PC-3 (cell line): ENCODE measurements around the gene CNTN2. TPM values are rescaled to one million over a fixed set of nuclear protein-coding genes. Genes with fewer than 3 reads are reported as not detected.

ENCODE experiments used
- ATAC-seq: fragments of 200-7000 bp; cut with Tn5 transposase; 2 replicates; pipeline ENCODE4 v1.9.1; 2020; ENCODE audit warnings: mild to moderate bottlenecking, moderate library complexity
- BruUV-seq: library from RNA; stranded (reverse); fragments of 400-500 nt; replicated peaks from 2 replicates; lab custom pipeline; 2021; lab: Mats Ljungman, UMichigan
- CTCF ChIA-PET: fragments of 300-600 bp; sonication (Branson Sonifier 250); formaldehyde crosslinking; loops from one replicate; lab custom pipeline; 2022; ENCODE audit warnings: antibody characterized with exemption; lab: Charles Lee
- POLR2A ChIA-PET: fragments of 300-600 bp; sonication (Branson Sonifier 250); formaldehyde crosslinking; loops from one replicate; lab custom pipeline; 2022; ENCODE audit warnings: antibody characterized with exemption; ENCODE audit not compliant: unreplicated experiment; lab: Charles Lee
- DNase-seq: peaks from one replicate; pipeline ENCODE4 v3.0.0-alpha.2; 2015
- H2AFZ ChIP-seq: fragments of 300-600 bp; sonication (generic); 2 replicates; pipeline ENCODE4 v1.6.0; 2016; ENCODE audit warnings: antibody characterized with exemption, low read length
- H3F3A ChIP-seq: fragments of 300-600 bp; sonication (generic); one replicate; pipeline ENCODE4 v1.6.0; 2017; ENCODE audit warnings: antibody characterized with exemption, low read length, control low read depth, mild to moderate bottlenecking; ENCODE audit not compliant: unreplicated experiment
- H3K27ac ChIP-seq: fragments of 300-600 bp; sonication (generic); 2 replicates; pipeline ENCODE4 v1.5.1; 2016; ENCODE audit warnings: mild to moderate bottlenecking, low read length
- H3K27me3 ChIP-seq: fragments of 300-600 bp; sonication (generic); 2 replicates; pipeline ENCODE4 v1.6.1; 2016; ENCODE audit warnings: low read length, mixed read lengths
- H3K36me3 ChIP-seq: fragments of 300-600 bp; sonication (generic); 2 replicates; pipeline ENCODE4 v1.6.1; 2016; ENCODE audit warnings: low read depth, mixed run types, low read length, mixed read lengths
- H3K4me1 ChIP-seq: fragments of 300-600 bp; sonication (generic); 2 replicates; pipeline ENCODE4 v1.5.1; 2016; ENCODE audit warnings: low read length; ENCODE audit not compliant: insufficient read depth
- H3K4me2 ChIP-seq: fragments of 300-600 bp; sonication (generic); 2 replicates; pipeline ENCODE4 v1.6.0; 2016; ENCODE audit warnings: low read length
- H3K4me3 ChIP-seq: fragments of 300-600 bp; sonication (generic); 2 replicates; pipeline ENCODE4 v1.5.1; 2016; ENCODE audit warnings: mild to moderate bottlenecking, low read length, mixed read lengths
- H3K79me2 ChIP-seq: fragments of 300-600 bp; sonication (generic); 2 replicates; pipeline ENCODE4 v1.6.1; 2017; ENCODE audit warnings: low read length, mixed read lengths
- H3K9ac ChIP-seq: fragments of 300-600 bp; sonication (generic); 2 replicates; pipeline ENCODE4 v1.6.0; 2016; ENCODE audit warnings: mild to moderate bottlenecking, low read length
- H3K9me2 ChIP-seq: fragments of 300-600 bp; sonication (generic); replicated peaks from 2 replicates; pipeline ENCODE4 v1.6.1; 2016; ENCODE audit warnings: mixed run types, low read length, mixed read lengths
- H3K9me3 ChIP-seq: fragments of 300-600 bp; sonication (generic); 2 replicates; pipeline ENCODE4 v1.6.1; 2016; ENCODE audit warnings: low read length, mixed read lengths
- H4K20me1 ChIP-seq: fragments of 300-600 bp; sonication (generic); 2 replicates; pipeline ENCODE4 v1.6.1; 2016; ENCODE audit warnings: low read length, mixed read lengths
- EZH2 ChIP-seq: fragments of 300-600 bp; sonication (generic); IDR thresholded peaks from one replicate; pipeline ENCODE4 v1.6.1; 2017; ENCODE audit warnings: antibody characterized with exemption, mild to moderate bottlenecking, low read length; ENCODE audit not compliant: unreplicated experiment
- EZH2phosphoT487 ChIP-seq: fragments of 300-600 bp; sonication (generic); IDR thresholded peaks from 2 replicates; pipeline ENCODE4 v1.6.1; 2018; ENCODE audit warnings: mild to moderate bottlenecking, antibody characterized with exemption, low read length, borderline replicate concordance
- intact Hi-C: fragments of 100-400 bp; cut with micrococcal nuclease; formaldehyde crosslinking; loops from 2 replicates; pipeline ENCODE4 v1.9.0; 2023
- total RNA-seq: library from RNA; depleted of rRNA; stranded (reverse); fragments of >200 nt; gene quantifications from 2 replicates; pipeline ENCODE4 v1.2.3, GENCODE V29; 2014
- TF ChIP-seq, protein P1 (sequence below): fragments of 300-600 bp; sonication (generic); conservative IDR thresholded peaks from 2 replicates; pipeline ENCODE4 v1.5.1; 2017; ENCODE audit warnings: antibody characterized with exemption, low read depth, mild to moderate bottlenecking, low read length

CNTN2 gene
- total RNA-seq, 1 experiment from 2014 or later, result 0.07 TPM

DNA sequence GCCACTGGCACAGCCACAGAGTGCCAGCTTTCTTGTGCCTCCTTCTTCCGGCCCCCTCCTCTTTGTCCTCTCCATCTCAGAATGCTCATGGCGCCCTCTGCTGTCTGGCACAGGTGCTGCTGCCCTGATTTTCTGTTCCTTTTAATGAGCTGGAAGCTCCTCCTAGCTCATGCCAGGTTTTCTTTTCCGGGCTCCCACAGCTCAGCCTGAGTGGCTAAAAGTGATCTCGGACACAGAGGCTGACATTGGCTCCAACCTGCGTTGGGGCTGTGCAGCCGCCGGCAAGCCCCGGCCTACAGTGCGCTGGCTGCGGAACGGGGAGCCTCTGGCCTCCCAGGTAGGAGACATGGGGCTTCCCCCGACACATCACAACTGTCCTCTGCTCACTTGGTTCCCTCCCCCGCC is 18.7 kb downstream of the CNTN2 start:
- peak overlapping the region; percentile 45 for H3K4me2 ChIP-seq
- H3K9ac ChIP-seq, result no peak overlapping the region
- ATAC-seq (peak; percentile 86), DNase-seq (peak; percentile 97)
- H3K27me3 ChIP-seq, result peaks cover 8% of the 10 kb centered on the region; the same call in 1 of the 2 replicates
- intact Hi-C loops, result loop anchor here (1.0 to 5.0 kb wide), 4 partner anchors 72 to 254 kb away; no protein-coding TSS in a partner anchor
- H3K9me3 ChIP-seq, result no peaks in the 10 kb centered on the region
- H4K20me1 ChIP-seq, result no peaks in the 10 kb centered on the region
- H3K36me3 ChIP-seq, result no peaks in the 10 kb centered on the region
- no peak overlapping the region for H3K27ac ChIP-seq
- ChIA-PET CTCF (interaction anchor here (0.5 to 1.9 kb wide), 41 partner anchors 8 to 1916 kb away, joined by 3 to 62 read pairs (median 4); partner anchors contain the start of gene RBBP5), POLR2A (interaction anchor here (0.6 kb wide), 2 partner anchors 10 to 72 kb away, joined by 3 read pairs; no protein-coding TSS in a partner anchor)
- no peaks in the 10 kb centered on the region for H3K79me2 ChIP-seq
- no peaks in the 10 kb centered on the region for H3K4me1 ChIP-seq
- TF ChIP-seq, protein P1, sequence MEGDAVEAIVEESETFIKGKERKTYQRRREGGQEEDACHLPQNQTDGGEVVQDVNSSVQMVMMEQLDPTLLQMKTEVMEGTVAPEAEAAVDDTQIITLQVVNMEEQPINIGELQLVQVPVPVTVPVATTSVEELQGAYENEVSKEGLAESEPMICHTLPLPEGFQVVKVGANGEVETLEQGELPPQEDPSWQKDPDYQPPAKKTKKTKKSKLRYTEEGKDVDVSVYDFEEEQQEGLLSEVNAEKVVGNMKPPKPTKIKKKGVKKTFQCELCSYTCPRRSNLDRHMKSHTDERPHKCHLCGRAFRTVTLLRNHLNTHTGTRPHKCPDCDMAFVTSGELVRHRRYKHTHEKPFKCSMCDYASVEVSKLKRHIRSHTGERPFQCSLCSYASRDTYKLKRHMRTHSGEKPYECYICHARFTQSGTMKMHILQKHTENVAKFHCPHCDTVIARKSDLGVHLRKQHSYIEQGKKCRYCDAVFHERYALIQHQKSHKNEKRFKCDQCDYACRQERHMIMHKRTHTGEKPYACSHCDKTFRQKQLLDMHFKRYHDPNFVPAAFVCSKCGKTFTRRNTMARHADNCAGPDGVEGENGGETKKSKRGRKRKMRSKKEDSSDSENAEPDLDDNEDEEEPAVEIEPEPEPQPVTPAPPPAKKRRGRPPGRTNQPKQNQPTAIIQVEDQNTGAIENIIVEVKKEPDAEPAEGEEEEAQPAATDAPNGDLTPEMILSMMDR, result peak; percentile 99
- TF ChIP-seq EZH2phosphoT487, result no peak
- no peaks in the 10 kb centered on the region for H3K9me2 ChIP-seq
- no TSS peak for BruUV-seq
- peak overlapping the region; percentile 55 for H2AFZ ChIP-seq
- no peak overlapping the region for H3K4me3 ChIP-seq
- H3F3A ChIP-seq, result no peaks in the 10 kb centered on the region

DNA sequence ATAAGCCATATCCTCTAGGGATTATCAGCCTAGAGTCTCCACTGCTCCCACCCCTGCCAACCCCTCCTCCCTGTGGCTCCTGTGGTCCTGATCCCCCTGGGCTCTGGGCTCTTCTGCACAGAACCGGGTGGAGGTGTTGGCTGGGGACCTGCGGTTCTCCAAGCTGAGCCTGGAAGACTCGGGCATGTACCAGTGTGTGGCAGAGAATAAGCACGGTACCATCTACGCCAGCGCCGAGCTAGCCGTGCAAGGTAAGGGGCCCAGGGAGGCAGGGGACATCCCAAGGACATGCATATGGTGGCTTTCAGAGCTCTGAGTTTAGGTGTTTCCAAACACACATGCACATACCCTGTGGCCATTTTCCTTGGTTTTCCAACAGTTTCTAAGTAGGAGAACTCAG is 19.3 kb downstream of the CNTN2 start:
- Histone ChIP-seq H4K20me1 (no peaks in the 10 kb centered on the region), H3K36me3 (no peaks in the 10 kb centered on the region), H3K27me3 (peaks cover 5% of the 10 kb centered on the region; the same call in 1 of the 2 replicates), H3K27ac (no peak overlapping the region), H3K9me3 (no peaks in the 10 kb centered on the region), H3F3A (no peaks in the 10 kb centered on the region), H3K4me1 (no peaks in the 10 kb centered on the region), H3K4me3 (no peak overlapping the region), H3K79me2 (no peaks in the 10 kb centered on the region), H3K4me2 (no peak overlapping the region), H2AFZ (no peak overlapping the region), H3K9me2 (no peaks in the 10 kb centered on the region), H3K9ac (no peak overlapping the region)
- DNase-seq (no peak), ATAC-seq (no peak)
- intact Hi-C loops, result loop anchor here (5.0 kb wide), 2 partner anchors 195 to 255 kb away; no protein-coding TSS in a partner anchor
- TF ChIP-seq, protein P1, result no peak
- TF ChIP-seq EZH2 (no peak), EZH2phosphoT487 (no peak)
- ChIA-PET CTCF (interaction anchor here (0.6 to 1.9 kb wide), 6 partner anchors 10 to 255 kb away, joined by 4 to 62 read pairs (median 7); no protein-coding TSS in a partner anchor), POLR2A (no interaction called here)
- no TSS peak for BruUV-seq

DNA sequence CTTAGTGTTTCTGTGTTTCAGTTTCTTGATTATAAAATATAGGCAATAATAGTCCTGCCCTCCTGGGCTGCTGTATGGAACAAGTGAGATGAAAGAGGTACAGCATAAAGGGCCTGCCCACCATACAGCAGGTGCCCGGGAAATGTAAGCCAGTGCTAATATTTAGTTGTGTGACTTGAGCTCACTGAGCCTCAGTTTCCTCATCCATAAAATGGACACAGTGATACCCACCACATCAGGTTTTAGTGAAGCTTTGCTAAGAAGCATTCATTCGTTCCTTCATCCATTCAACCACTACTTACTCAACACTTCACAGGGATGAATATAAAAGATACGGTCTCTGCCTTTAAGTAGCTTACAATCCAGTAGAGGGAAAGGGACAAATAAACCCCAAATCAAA is 19.9 kb downstream of the CNTN2 start:
- H3F3A ChIP-seq, result no peaks in the 10 kb centered on the region
- H3K4me2 ChIP-seq, result no peak overlapping the region
- no peaks in the 10 kb centered on the region for H3K36me3 ChIP-seq
- no peaks in the 10 kb centered on the region for H4K20me1 ChIP-seq
- H3K9me3 ChIP-seq, result no peaks in the 10 kb centered on the region
- no peaks in the 10 kb centered on the region for H3K79me2 ChIP-seq
- no peak overlapping the region for H3K9ac ChIP-seq
- H3K9me2 ChIP-seq, result no peaks in the 10 kb centered on the region
- H2AFZ ChIP-seq, result no peak overlapping the region
- BruUV-seq, result no TSS peak
- no peak for ATAC-seq
- no peak overlapping the region for H3K27ac ChIP-seq
- no peak for DNase-seq
- no peak overlapping the region for H3K4me3 ChIP-seq
- ChIA-PET POLR2A (no interaction called here), CTCF (interaction anchor here (1.0 to 1.8 kb wide), 2 partner anchors 73 to 74 kb away, joined by 4 to 5 read pairs; no protein-coding TSS in a partner anchor)
- no peaks in the 10 kb centered on the region for H3K4me1 ChIP-seq
- intact Hi-C loops, result loop anchor here (5.0 kb wide), 2 partner anchors 194 to 256 kb away; no protein-coding TSS in a partner anchor
- TF ChIP-seq EZH2phosphoT487, result no peak
- no peak for TF ChIP-seq EZH2
- TF ChIP-seq, protein P1, result no peak
- H3K27me3 ChIP-seq, result peaks cover 5% of the 10 kb centered on the region; the same call in 1 of the 2 replicates
